ENCODE results near the gene RLF.

DNA sequence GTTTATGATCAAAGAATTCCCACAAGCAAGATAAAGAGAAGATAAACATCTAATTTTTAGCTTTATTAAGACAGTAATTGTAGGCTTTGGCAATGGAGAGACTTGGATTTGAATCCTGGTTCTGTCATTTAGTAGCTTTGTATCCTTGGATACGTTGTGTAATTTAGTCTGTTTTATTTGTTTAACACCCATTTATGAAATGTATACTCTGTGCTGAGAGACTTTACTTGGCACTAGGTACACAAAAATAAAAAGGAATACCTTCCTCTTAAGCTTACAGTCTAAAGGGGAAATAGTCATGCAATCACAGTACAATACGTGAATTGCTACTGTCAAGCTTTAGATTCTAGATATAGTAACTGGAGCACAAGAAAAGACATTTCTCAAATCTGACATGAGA, 120.7 kb downstream of the RLF start:
- TF ChIP-seq POLR2A (IDR thresholded peaks at IDR 0.05), result no peak
- TF ChIP-seq, protein P1, sequence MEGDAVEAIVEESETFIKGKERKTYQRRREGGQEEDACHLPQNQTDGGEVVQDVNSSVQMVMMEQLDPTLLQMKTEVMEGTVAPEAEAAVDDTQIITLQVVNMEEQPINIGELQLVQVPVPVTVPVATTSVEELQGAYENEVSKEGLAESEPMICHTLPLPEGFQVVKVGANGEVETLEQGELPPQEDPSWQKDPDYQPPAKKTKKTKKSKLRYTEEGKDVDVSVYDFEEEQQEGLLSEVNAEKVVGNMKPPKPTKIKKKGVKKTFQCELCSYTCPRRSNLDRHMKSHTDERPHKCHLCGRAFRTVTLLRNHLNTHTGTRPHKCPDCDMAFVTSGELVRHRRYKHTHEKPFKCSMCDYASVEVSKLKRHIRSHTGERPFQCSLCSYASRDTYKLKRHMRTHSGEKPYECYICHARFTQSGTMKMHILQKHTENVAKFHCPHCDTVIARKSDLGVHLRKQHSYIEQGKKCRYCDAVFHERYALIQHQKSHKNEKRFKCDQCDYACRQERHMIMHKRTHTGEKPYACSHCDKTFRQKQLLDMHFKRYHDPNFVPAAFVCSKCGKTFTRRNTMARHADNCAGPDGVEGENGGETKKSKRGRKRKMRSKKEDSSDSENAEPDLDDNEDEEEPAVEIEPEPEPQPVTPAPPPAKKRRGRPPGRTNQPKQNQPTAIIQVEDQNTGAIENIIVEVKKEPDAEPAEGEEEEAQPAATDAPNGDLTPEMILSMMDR (IDR thresholded peaks at IDR 0.05), result no peak
